NB4 (cell line): ENCODE measurements around the gene TDRD1.

Experiments used
- DNase-seq: peaks from one replicate; pipeline ENCODE4 v3.0.0; 2010; ENCODE audit warnings: low read depth
- H3K4me3 ChIP-seq: one replicate; pipeline ENCODE4 v1.5.1; 2011; ENCODE audit warnings: mild to moderate bottlenecking, low read depth, low read length, moderate library complexity
- MYC ChIP-seq: IDR thresholded peaks from 2 replicates; pipeline ENCODE4 v1.6.1; 2011; ENCODE audit warnings: low read depth, low read length
- POLR2A ChIP-seq: IDR thresholded peaks from 2 replicates; pipeline ENCODE4 v1.6.1; 2011; ENCODE audit warnings: mild to moderate bottlenecking; ENCODE audit not compliant: insufficient read length; ENCODE audit errors: extremely low read depth
- TF ChIP-seq, protein P1 (sequence below): IDR thresholded peaks from 2 replicates; pipeline ENCODE4 v1.6.1; 2011; ENCODE audit warnings: low read depth, low read length
- TF ChIP-seq, protein P2 (sequence below): IDR thresholded peaks from one replicate; pipeline ENCODE4 v1.5.1; 2012; ENCODE audit warnings: low read depth, low read length

TDRD1 gene

DNA sequence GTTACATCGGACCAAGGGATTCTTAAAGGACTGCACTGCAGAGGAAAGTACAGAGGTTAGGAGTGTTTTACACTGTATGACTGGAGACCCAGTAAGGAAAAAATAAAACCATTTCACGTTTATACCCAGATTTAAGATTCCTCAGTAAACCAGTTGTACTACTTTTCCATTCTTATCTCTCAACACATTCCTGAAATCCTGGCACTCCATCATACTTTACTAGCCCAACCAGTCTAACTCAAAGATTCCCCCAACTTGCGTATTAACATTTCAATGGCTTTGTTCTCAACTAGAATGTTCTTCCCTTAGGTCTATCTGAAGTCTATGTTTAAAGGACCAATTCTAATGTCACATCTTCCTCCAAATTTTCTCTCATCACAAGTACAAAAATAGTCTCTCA is 13.1 kb upstream of the TDRD1 start:
- TF ChIP-seq MYC (no peak), POLR2A (no peak)
- TF ChIP-seq, protein P1, sequence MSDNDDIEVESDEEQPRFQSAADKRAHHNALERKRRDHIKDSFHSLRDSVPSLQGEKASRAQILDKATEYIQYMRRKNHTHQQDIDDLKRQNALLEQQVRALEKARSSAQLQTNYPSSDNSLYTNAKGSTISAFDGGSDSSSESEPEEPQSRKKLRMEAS, result no peak
- TF ChIP-seq, protein P2, sequence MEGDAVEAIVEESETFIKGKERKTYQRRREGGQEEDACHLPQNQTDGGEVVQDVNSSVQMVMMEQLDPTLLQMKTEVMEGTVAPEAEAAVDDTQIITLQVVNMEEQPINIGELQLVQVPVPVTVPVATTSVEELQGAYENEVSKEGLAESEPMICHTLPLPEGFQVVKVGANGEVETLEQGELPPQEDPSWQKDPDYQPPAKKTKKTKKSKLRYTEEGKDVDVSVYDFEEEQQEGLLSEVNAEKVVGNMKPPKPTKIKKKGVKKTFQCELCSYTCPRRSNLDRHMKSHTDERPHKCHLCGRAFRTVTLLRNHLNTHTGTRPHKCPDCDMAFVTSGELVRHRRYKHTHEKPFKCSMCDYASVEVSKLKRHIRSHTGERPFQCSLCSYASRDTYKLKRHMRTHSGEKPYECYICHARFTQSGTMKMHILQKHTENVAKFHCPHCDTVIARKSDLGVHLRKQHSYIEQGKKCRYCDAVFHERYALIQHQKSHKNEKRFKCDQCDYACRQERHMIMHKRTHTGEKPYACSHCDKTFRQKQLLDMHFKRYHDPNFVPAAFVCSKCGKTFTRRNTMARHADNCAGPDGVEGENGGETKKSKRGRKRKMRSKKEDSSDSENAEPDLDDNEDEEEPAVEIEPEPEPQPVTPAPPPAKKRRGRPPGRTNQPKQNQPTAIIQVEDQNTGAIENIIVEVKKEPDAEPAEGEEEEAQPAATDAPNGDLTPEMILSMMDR, result no peak
- DNase-seq, result no peak
- H3K4me3 ChIP-seq, result no peak overlapping the region

DNA sequence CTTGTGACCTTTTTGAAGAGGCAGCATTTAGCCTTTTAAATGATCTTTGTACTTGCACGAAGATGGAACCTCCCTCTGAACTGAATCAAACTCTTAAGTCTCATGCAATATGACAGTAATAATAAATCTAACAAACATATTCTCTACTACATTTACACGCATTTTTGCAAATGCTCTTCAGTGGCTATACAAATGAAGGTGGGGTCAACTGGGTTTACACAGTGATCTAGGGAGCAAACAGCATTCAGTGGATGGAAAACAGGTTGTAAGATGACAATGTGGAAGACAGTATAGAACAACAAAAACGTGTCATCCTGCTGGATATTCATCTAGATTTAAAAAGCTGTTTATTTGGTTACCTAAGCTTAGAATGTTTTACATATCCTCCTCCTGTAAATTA is 12.7 kb upstream of the TDRD1 start:
- TF ChIP-seq MYC, result no peak
- TF ChIP-seq POLR2A, result no peak
- TF ChIP-seq, protein P1, result no peak
- TF ChIP-seq, protein P2, result no peak
- no peak overlapping the region for H3K4me3 ChIP-seq
- no peak for DNase-seq

DNA sequence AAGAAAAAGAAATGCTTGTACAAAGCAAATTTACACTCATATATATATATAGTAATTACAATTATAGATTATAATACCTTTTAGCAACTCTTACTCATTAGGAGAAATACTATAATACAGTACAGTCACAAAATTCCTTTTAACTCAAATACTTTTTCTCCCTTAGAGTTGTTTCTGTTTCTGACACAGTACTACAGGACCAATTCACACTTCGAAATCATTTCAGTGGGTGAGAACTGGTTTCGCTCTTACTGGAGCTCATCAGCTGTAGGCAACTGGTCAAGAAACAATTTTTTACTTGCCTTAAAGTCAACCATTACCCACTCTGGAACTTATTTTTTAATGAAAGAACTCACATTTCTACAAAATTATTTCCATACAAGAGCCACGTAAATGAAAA is 11.2 kb upstream of the TDRD1 start:
- no peak for TF ChIP-seq MYC
- TF ChIP-seq, protein P1, result no peak
- TF ChIP-seq, protein P2, result no peak
- no peak for TF ChIP-seq POLR2A

DNA sequence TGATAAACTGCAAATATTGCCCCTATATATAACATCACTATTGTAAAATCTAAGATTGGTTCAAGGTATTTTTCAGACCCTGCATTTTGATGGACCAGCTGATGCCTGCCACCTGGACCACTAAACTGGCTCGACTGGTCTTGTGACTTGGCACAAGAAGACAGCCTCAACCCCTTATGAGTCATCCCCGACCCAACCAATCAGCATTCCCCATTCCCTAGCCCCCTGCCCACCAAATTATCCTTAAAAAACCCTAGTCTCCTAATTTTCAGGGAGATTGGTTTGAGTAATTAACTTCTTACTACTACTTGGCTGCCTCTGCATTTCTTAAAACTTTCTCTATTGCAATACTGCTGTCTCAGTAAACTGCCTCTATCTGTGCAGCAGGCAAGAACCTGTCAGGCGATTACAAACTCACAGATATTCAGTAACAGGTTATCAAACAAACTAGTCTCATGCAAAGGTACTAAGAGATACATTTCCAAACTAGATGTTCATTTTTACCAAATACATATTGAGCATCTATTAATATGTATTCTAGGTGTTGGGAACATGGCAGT is 10.6 kb upstream of the TDRD1 start:
- TF ChIP-seq, protein P2, result no peak
- TF ChIP-seq POLR2A (no peak), MYC (no peak)
- TF ChIP-seq, protein P1, result no peak
- no peak for DNase-seq
- H3K4me3 ChIP-seq, result no peak overlapping the region

More for the DNA sequence above, 11.2 kb upstream of the TDRD1 start:
- no peak overlapping the region for H3K4me3 ChIP-seq
- DNase-seq, result no peak

DNA sequence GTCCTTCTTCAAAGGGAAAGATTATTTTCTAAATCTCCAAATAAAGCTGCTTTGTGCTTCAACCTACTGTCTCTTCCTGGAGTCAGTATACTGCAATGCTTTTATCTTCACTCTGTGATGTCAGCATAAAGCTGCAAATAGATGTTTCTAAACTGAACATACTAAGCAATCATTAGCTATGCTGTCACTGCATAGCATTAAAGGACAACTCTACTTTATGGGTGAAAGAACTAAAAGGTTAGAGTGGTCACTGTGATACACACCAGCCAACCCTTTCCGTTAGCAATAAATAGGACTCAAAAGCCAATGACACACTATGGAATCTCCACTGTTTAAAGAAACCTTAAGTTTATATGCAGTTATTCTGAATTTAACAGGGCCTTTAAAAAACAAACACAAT is 6.9 kb upstream of the TDRD1 start:
- H3K4me3 ChIP-seq, result no peak overlapping the region
- TF ChIP-seq, protein P2, result no peak
- TF ChIP-seq, protein P1, result no peak
- no peak for TF ChIP-seq MYC
- no peak for TF ChIP-seq POLR2A
- peak; percentile 11 for DNase-seq
